HepG2 (cell line): Measurements from ENCODE around the gene NPIPB9.
"Not testable (repeated sequence)": the region's sequence is repeated elsewhere in the genome, so short reads cannot be mapped to it uniquely, and the experiment has no call there.

Experiments used
- JUND ChIP-seq: sonication (generic); formaldehyde crosslinking; IDR thresholded peaks from 2 replicates; pipeline ENCODE4 v1.8.0; 2022; ENCODE audit warnings: mild to moderate bottlenecking, missing genetic modification reagents
- MTA1 ChIP-seq: sonication (generic); formaldehyde crosslinking; IDR thresholded peaks from 2 replicates; pipeline ENCODE4 v1.4.0; 2020; ENCODE audit warnings: missing genetic modification reagents, mild to moderate bottlenecking, borderline replicate concordance
- STAG1 ChIP-seq: sonication (generic); formaldehyde crosslinking; IDR thresholded peaks from 2 replicates; pipeline ENCODE4 v1.4.0; 2020; ENCODE audit warnings: missing genetic modification reagents
- TARDBP ChIP-seq: sonication (generic); formaldehyde crosslinking; IDR thresholded peaks from 2 replicates; pipeline ENCODE4 v1.8.0; 2022; ENCODE audit warnings: mild to moderate bottlenecking, missing genetic modification reagents
- ZFP36 ChIP-seq: fragments of 150-350 bp; IDR thresholded peaks from 2 replicates; pipeline ENCODE4 v1.6.1; 2018; ENCODE audit warnings: borderline replicate concordance, low read length, low read depth; ENCODE audit not compliant: partially characterized antibody
- ZNF207 ChIP-seq: fragments of 450-650 bp; IDR thresholded peaks from 2 replicates; pipeline ENCODE4 v1.6.1; 2016; ENCODE audit warnings: antibody characterized with exemption, borderline replicate concordance
- ZNF629 ChIP-seq: sonication (generic); formaldehyde crosslinking; conservative IDR thresholded peaks from 2 replicates; pipeline ENCODE4 v1.5.0; 2020; ENCODE audit warnings: missing genetic modification reagents
- TF ChIP-seq, protein P1 (sequence below): sonication (generic); formaldehyde crosslinking; IDR thresholded peaks from 2 replicates; pipeline ENCODE4 v1.9.0; 2021; ENCODE audit warnings: missing genetic modification reagents, borderline replicate concordance
- TF ChIP-seq, protein P2 (sequence below): sonication (generic); formaldehyde crosslinking; conservative IDR thresholded peaks from 2 replicates; pipeline ENCODE4 v1.8.1; 2023; ENCODE audit warnings: missing genetic modification reagents
- TF ChIP-seq, protein P3 (sequence below): sonication (generic); formaldehyde crosslinking; IDR thresholded peaks from 2 replicates; pipeline ENCODE4 v1.4.0; 2020; ENCODE audit warnings: missing genetic modification reagents
- TF ChIP-seq, protein P4 (sequence below): sonication (generic); formaldehyde crosslinking; IDR thresholded peaks from 2 replicates; pipeline ENCODE4 v1.4.0; 2020; ENCODE audit warnings: mild to moderate bottlenecking, missing genetic modification reagents
- TF ChIP-seq, protein P5 (sequence below): sonication (generic); formaldehyde crosslinking; IDR thresholded peaks from 2 replicates; pipeline ENCODE4 v1.4.0; 2020; ENCODE audit warnings: missing genetic modification reagents, low read depth, mild to moderate bottlenecking, borderline replicate concordance
- TF ChIP-seq, protein P6 (sequence below): sonication (generic); formaldehyde crosslinking; IDR thresholded peaks from 2 replicates; pipeline ENCODE4 v1.5.1; 2020; ENCODE audit warnings: missing genetic modification reagents, mild to moderate bottlenecking, borderline replicate concordance
- TF ChIP-seq, protein P7 (sequence below): sonication (generic); formaldehyde crosslinking; IDR thresholded peaks from 2 replicates; pipeline ENCODE4 v1.5.0; 2020; ENCODE audit warnings: missing genetic modification reagents, mild to moderate bottlenecking, borderline replicate concordance

DNA sequence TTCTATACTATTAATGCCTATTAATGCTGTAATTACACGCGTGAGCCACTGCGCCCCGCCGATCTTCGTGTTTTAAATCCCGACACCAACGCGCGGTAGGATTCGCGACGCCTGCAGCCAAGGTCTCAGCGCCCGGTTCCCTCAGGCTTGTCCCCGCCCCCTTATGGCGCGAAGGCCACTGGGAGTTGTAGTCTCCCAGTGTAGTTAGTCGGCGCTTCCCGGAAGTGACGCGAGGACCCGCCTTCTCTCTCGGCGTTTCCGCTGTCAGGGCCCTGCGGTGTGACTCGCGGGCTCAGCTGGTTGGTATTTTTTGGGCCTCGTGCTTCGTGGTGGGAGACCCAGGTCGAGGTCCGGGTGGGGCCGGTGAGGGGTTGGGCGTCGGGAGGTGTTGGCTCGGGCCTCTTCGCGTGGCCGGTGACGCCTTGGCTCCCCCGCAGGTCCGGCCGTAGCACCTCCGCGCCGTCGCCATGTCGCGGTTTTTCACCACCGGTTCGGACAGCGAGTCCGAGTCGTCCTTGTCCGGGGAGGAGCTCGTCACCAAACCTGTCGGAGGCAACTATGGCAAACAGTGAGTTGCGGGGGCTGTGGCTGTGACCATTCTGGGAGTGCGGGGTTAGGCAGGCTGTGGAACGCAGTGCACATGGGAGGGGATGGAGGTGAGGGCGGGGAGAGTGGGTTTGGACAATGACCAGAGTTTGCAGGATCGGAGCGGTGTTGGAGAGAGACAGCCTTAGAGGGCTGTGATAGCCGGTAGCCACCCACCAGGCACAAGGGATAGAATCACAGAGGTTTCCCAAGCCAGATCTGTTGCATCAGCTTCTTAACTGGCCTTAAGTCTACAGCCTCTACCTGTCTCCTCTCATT, 40.1 kb upstream of the NPIPB9 start, which contains the start of gene EIF3C:
- TF ChIP-seq, protein P1, sequence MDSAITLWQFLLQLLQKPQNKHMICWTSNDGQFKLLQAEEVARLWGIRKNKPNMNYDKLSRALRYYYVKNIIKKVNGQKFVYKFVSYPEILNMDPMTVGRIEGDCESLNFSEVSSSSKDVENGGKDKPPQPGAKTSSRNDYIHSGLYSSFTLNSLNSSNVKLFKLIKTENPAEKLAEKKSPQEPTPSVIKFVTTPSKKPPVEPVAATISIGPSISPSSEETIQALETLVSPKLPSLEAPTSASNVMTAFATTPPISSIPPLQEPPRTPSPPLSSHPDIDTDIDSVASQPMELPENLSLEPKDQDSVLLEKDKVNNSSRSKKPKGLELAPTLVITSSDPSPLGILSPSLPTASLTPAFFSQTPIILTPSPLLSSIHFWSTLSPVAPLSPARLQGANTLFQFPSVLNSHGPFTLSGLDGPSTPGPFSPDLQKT (CRISPR knock-in tag): not testable (repeated sequence)
- TF ChIP-seq, protein P2, sequence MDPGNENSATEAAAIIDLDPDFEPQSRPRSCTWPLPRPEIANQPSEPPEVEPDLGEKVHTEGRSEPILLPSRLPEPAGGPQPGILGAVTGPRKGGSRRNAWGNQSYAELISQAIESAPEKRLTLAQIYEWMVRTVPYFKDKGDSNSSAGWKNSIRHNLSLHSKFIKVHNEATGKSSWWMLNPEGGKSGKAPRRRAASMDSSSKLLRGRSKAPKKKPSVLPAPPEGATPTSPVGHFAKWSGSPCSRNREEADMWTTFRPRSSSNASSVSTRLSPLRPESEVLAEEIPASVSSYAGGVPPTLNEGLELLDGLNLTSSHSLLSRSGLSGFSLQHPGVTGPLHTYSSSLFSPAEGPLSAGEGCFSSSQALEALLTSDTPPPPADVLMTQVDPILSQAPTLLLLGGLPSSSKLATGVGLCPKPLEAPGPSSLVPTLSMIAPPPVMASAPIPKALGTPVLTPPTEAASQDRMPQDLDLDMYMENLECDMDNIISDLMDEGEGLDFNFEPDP (CRISPR knock-in tag): not testable (repeated sequence)
- TF ChIP-seq, protein P3, sequence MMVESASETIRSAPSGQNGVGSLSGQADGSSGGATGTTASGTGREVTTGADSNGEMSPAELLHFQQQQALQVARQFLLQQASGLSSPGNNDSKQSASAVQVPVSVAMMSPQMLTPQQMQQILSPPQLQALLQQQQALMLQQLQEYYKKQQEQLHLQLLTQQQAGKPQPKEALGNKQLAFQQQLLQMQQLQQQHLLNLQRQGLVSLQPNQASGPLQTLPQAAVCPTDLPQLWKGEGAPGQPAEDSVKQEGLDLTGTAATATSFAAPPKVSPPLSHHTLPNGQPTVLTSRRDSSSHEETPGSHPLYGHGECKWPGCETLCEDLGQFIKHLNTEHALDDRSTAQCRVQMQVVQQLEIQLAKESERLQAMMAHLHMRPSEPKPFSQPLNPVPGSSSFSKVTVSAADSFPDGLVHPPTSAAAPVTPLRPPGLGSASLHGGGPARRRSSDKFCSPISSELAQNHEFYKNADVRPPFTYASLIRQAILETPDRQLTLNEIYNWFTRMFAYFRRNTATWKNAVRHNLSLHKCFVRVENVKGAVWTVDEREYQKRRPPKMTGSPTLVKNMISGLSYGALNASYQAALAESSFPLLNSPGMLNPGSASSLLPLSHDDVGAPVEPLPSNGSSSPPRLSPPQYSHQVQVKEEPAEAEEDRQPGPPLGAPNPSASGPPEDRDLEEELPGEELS (CRISPR knock-in tag): not testable (repeated sequence)
- not testable (repeated sequence) for TF ChIP-seq ZNF207; STAG1; TARDBP (CRISPR knock-in tag); ZNF629 (CRISPR knock-in tag); ZFP36; JUND; MTA1 (CRISPR knock-in tag)
- TF ChIP-seq, protein P4, sequence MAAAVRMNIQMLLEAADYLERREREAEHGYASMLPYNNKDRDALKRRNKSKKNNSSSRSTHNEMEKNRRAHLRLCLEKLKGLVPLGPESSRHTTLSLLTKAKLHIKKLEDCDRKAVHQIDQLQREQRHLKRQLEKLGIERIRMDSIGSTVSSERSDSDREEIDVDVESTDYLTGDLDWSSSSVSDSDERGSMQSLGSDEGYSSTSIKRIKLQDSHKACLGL (CRISPR knock-in tag): not testable (repeated sequence)
- TF ChIP-seq, protein P5, sequence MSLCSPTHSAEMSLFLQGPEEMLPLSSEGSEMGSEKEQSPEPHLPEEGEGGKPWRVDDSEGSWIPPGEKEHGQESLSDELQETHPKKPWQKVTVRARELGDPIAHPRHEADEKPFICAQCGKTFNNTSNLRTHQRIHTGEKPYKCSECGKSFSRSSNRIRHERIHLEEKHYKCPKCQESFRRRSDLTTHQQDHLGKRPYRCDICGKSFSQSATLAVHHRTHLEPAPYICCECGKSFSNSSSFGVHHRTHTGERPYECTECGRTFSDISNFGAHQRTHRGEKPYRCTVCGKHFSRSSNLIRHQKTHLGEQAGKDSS (CRISPR knock-in tag): not testable (repeated sequence)
- TF ChIP-seq, protein P6, sequence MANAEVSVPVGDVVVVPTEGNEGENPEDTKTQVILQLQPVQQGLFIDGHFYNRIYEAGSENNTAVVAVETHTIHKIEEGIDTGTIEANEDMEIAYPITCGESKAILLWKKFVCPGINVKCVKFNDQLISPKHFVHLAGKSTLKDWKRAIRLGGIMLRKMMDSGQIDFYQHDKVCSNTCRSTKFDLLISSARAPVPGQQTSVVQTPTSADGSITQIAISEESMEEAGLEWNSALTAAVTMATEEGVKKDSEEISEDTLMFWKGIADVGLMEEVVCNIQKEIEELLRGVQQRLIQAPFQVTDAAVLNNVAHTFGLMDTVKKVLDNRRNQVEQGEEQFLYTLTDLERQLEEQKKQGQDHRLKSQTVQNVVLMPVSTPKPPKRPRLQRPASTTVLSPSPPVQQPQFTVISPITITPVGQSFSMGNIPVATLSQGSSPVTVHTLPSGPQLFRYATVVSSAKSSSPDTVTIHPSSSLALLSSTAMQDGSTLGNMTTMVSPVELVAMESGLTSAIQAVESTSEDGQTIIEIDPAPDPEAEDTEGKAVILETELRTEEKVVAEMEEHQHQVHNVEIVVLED (CRISPR knock-in tag): not testable (repeated sequence)
- TF ChIP-seq, protein P7, sequence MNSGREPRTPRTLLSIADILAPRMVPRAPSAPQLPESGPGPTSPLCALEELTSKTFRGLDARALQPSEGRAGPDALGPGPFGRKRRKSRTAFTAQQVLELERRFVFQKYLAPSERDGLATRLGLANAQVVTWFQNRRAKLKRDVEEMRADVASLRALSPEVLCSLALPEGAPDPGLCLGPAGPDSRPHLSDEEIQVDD: not testable (repeated sequence)
